Upper lobe of right lung (tissue), 1 donor: Measurements from ENCODE around the gene SAP25. TPM values are rescaled to one million over a fixed set of nuclear protein-coding genes. Genes with fewer than 3 reads are reported as not detected.

Experiments used
- ATAC-seq: fragments of 200-7000 bp; cut with Tn5 transposase; one replicate; pipeline ENCODE4 v1.9.1; 2020; ENCODE audit warnings: mild to moderate bottlenecking, moderate library complexity
- DNase-seq: peaks from one replicate; pipeline ENCODE4 v3.0.0-alpha.2; 2020
- H3K27ac ChIP-seq: fragments of 200-600 bp; one replicate; pipeline ENCODE4 v1.8.0; 2022
- H3K27me3 ChIP-seq: fragments of 200-600 bp; one replicate; pipeline ENCODE4 v1.8.0; 2022; ENCODE audit warnings: mild to moderate bottlenecking
- H3K36me3 ChIP-seq: fragments of 200-600 bp; one replicate; pipeline ENCODE4 v1.8.0; 2022
- H3K4me1 ChIP-seq: fragments of 200-600 bp; one replicate; pipeline ENCODE4 v1.8.0; 2022
- H3K4me3 ChIP-seq: fragments of 200-600 bp; one replicate; pipeline ENCODE4 v1.8.0; 2022; ENCODE audit warnings: mild to moderate bottlenecking
- H3K9me3 ChIP-seq: fragments of 200-600 bp; one replicate; pipeline ENCODE4 v1.8.0; 2022
- intact Hi-C: fragments of 100-400 bp; cut with DNase I; formaldehyde crosslinking; loops from one replicate; pipeline ENCODE4 v1.11.0; 2022
- total RNA-seq: library from RNA; stranded (reverse); fragmentation: NEBNext Ultra II Directional; extraction: Animal tissue kit (Norgen Biotek cat#: 25700); gene quantifications from one replicate; pipeline ENCODE4 v1.2.1, GENCODE V29; 2021
- TF ChIP-seq, protein P1 (sequence below): fragments of 200-600 bp; IDR thresholded peaks from one replicate; pipeline ENCODE4 v1.8.0; 2022; ENCODE audit warnings: antibody characterized with exemption
- donor health status: DM: no; HTN: yes; CAD: no; lungs with severe emphysema.

The SAP25 gene
- total RNA-seq, 1 donor from 2014 or later = 6.4 TPM

DNA sequence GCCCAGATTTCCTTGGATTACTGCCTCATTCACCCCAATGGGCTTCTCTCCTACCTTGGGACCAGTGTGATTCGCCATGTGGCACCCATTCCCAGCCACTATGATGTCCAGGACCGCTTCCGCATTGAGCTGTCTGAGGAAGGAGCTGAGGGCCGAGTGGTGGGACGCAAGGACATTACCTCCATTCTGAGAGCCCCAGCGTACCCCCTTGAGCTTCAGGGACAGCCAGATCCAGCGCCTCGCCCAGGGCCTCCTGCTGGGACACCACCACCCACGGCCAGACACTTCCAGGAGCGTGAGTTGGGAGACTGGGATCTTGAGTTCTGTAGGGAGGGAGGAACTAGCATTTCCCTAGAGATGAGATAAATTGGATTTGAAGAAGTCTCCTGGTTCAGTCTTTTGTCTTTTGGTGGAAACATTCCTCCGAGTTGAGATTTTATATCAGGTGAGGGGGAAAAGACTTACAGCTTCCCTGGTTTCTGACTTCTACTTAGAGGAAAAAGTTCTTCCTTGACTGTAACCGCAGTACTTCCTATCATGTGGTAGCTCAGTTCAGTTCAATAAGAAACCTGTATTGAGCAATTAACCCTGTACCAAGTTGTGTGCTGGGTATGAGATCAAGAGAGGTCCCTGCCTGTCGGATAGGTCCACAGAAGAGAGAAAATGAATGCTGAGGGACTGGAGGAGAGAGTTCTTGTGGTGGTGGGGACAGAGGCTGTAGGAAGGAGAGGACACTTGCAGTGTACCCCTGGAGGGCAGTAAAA is 39.9 kb upstream of the SAP25 start:
- H3K9me3 ChIP-seq = no peaks in the 10 kb centered on the region
- no peak overlapping the region for H3K27ac ChIP-seq
- H3K27me3 ChIP-seq = no peaks in the 10 kb centered on the region
- H3K4me3 ChIP-seq = peak overlapping the region; percentile 78
- TF ChIP-seq, protein P1, sequence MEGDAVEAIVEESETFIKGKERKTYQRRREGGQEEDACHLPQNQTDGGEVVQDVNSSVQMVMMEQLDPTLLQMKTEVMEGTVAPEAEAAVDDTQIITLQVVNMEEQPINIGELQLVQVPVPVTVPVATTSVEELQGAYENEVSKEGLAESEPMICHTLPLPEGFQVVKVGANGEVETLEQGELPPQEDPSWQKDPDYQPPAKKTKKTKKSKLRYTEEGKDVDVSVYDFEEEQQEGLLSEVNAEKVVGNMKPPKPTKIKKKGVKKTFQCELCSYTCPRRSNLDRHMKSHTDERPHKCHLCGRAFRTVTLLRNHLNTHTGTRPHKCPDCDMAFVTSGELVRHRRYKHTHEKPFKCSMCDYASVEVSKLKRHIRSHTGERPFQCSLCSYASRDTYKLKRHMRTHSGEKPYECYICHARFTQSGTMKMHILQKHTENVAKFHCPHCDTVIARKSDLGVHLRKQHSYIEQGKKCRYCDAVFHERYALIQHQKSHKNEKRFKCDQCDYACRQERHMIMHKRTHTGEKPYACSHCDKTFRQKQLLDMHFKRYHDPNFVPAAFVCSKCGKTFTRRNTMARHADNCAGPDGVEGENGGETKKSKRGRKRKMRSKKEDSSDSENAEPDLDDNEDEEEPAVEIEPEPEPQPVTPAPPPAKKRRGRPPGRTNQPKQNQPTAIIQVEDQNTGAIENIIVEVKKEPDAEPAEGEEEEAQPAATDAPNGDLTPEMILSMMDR = no peak
- intact Hi-C loops = loop anchor here (10.0 kb wide), 1 partner anchor 71 kb away; no protein-coding TSS in a partner anchor
- DNase-seq = no peak
- no peaks in the 10 kb centered on the region for H3K36me3 ChIP-seq
- H3K4me1 ChIP-seq = peaks cover 13% of the 10 kb centered on the region
- ATAC-seq = no peak

GRCh38 chr7:100612730-100613390 is 39.2 kb upstream of the SAP25 start:
- Histone ChIP-seq H3K36me3 (no peaks in the 10 kb centered on the region), H3K27me3 (no peaks in the 10 kb centered on the region), H3K9me3 (no peaks in the 10 kb centered on the region), H3K4me3 (peak overlapping the region; percentile 78), H3K27ac (peak overlapping the region; percentile 95), H3K4me1 (peaks cover 13% of the 10 kb centered on the region)
- TF ChIP-seq, protein P1 = no peak
- intact Hi-C loops = loop anchor here (10.0 kb wide), 1 partner anchor 72 kb away; no protein-coding TSS in a partner anchor
- ATAC-seq (no peak), DNase-seq (peak; percentile 69)

DNA sequence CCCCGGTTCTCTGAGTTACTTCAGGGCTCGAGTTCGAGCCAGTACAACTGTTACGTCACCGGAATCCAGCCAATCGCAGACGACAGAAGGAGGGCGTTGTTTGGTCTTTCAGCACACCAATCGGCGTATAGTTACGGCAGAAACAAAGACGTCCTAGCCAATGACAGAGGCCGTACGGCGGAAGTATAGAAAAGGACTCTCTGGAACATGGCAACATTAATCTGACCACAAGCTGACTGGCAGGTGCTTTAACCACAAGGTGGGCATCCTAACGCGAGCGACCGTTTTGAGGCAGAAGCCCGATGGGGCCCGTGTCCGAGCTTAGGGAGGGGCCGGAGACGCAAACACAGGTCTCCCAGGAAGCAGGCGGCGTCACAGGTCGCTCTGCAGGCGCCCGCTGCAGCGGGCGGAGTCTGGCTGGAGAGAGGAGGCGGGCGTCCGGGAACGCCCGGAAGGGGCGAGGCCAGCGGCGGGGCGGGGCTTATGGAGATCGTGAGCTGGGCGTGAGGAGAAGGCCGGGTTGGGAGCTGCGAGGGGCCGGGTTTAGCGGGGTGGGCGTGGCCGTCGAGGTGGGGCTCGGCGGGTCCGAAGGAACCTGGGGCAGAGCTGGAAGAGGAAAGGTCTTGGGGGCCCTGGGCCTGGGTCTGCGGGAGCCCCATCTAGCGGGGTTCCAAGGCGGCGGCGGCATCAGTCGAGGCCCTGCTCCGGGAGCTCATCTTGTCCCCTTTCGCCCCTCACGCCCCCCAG is 38.5 kb upstream of the SAP25 start, which contains the start of gene MOSPD3:
MOSPD3 (plus strand) TSS at position 558 of the 747 bp plus-strand sequence. CDS start 252 bp downstream, outside the sequence.
- peaks cover 13% of the 10 kb centered on the region for H3K4me1 ChIP-seq
- peak within 1 kb of the TSS; percentile 78 for H3K4me3 ChIP-seq
- H3K27me3 ChIP-seq = no peaks in the 10 kb centered on the region
- H3K27ac ChIP-seq = peak within 1 kb of the TSS; percentile 95
- H3K36me3 ChIP-seq = no peaks in the 10 kb centered on the region
- intact Hi-C loops = loop anchor here (10.0 kb wide), 1 partner anchor 73 kb away; no protein-coding TSS in a partner anchor
- H3K9me3 ChIP-seq = no peaks in the 10 kb centered on the region
- ATAC-seq = peak; percentile 98
- TF ChIP-seq, protein P1 = no peak
- DNase-seq = peak; percentile 99

DNA sequence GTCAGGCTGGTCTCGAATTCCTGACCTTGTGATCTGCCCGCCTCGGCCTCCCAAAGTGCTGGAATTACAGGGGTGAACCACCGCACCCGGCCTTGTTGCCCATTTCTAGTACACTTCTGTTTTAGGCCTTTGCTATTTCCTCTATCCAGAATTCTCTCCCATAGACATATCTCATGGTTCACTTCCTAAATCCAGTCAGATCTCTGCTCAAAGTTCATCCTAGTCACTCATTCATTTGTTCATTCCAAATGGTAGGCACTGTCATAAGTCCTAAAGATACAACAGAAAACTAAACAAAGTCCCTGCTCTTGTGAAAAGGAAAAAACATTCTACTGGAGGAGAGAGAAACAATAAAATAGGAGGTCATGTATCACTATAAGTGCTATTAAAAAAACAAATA is 36.3 kb upstream of the SAP25 start:
- Histone ChIP-seq H3K9me3 (no peaks in the 10 kb centered on the region), H3K27me3 (no peaks in the 10 kb centered on the region), H3K4me3 (no peak overlapping the region), H3K27ac (peak overlapping the region; percentile 6), H3K4me1 (peaks cover 18% of the 10 kb centered on the region), H3K36me3 (no peaks in the 10 kb centered on the region)
- intact Hi-C loops = loop anchor here (10.0 kb wide), 1 partner anchor 75 kb away; no protein-coding TSS in a partner anchor
- ATAC-seq (no peak), DNase-seq (no peak)
- TF ChIP-seq, protein P1 = no peak

GRCh38 chr7:100607111-100607510 is 33.4 kb upstream of the SAP25 start:
- DNase-seq = no peak
- TF ChIP-seq, protein P1 = no peak
- intact Hi-C loops = no loop called here
- H3K27me3 ChIP-seq = no peaks in the 10 kb centered on the region
- H3K27ac ChIP-seq = no peak overlapping the region
- no peaks in the 10 kb centered on the region for H3K9me3 ChIP-seq
- no peak for ATAC-seq
- H3K4me3 ChIP-seq = no peak overlapping the region
- H3K36me3 ChIP-seq = no peaks in the 10 kb centered on the region
- H3K4me1 ChIP-seq = peaks cover 18% of the 10 kb centered on the region
